HepG2 (cell line): ENCODE measurements around the gene MLN. TPM values are rescaled to one million over a fixed set of nuclear protein-coding genes. Genes with fewer than 3 reads are reported as not detected.

Experiments used
- ATAC-seq: fragments of 200-7000 bp; cut with Tn5 transposase; 3 replicates; pipeline ENCODE4 v1.9.1; 2020; ENCODE audit warnings: mild to moderate bottlenecking, moderate library complexity
- BruUV-seq: library from RNA; stranded (reverse); fragments of 400-500 nt; replicated peaks from 2 replicates; lab custom pipeline; 2021; lab: Mats Ljungman, UMichigan
- CTCF ChIA-PET: fragments of 300-600 bp; formaldehyde crosslinking; extraction: SDS; loops from one replicate; lab custom pipeline; 2021; ENCODE audit warnings: low total read pairs, inconsistent platforms, low intra/inter-chr PET ratio; lab: Yijun Ruan, JAX
- POLR2A ChIA-PET: fragments of 350-600 bp; sonication (Branson Sonifier 250); formaldehyde crosslinking; loops from one replicate; lab custom pipeline; 2020; ENCODE audit warnings: antibody characterized with exemption, inconsistent platforms; lab: Yijun Ruan, JAX
- DNase-seq: peaks from one replicate; pipeline ENCODE4 v3.0.0-alpha.2; 2015; ENCODE audit warnings: low spot score
- FAIRE-seq: peaks from 3 replicates; lab custom pipeline; 2011; peaks lifted over from hg19 to GRCh38; lab: Jason Lieb, UNC
- H2AFZ ChIP-seq: one replicate; pipeline ENCODE4 v1.6.1; 2011; ENCODE audit warnings: low read length, inconsistent platforms
- H3K27ac ChIP-seq: fragments of 300-600 bp; 3 replicates; pipeline ENCODE4 v1.8.0; 2011; ENCODE audit warnings: mixed run types, mild to moderate bottlenecking, mixed read lengths, low read length, inconsistent platforms; ENCODE audit not compliant: insufficient read depth; ENCODE audit errors: extremely low read length
- H3K27me3 ChIP-seq, 2 experiments: fragments of 200-600 bp in 1 of 2; 2 replicates in 1 of 2; 3 replicates in 1 of 2; pipeline versions ENCODE4 v1.6.0 to v1.8.0; 2011; ENCODE audit warnings: low read length in 2 of 2, mild to moderate bottlenecking in 2 of 2, moderate library complexity in 2 of 2, inconsistent platforms in 1 of 2; ENCODE audit not compliant: insufficient read depth in 2 of 2, control insufficient read depth in 1 of 2
- H3K36me3 ChIP-seq, 2 experiments: fragments of 200-600 bp in 1 of 2; replicated peaks in 1 of 2; 2 replicates in 1 of 2; 3 replicates in 1 of 2; pipeline versions ENCODE4 v1.5.1 to v1.8.0; 2011; ENCODE audit warnings: low read length in 2 of 2, inconsistent platforms in 1 of 2; ENCODE audit not compliant: insufficient read depth in 2 of 2, control insufficient read depth in 1 of 2
- H3K4me1 ChIP-seq: 2 replicates; pipeline ENCODE4 v1.5.1; 2012; ENCODE audit warnings: low read length, inconsistent platforms; ENCODE audit not compliant: insufficient read depth
- H3K4me2 ChIP-seq: 2 replicates; pipeline ENCODE4 v1.6.0; 2011; ENCODE audit warnings: low read depth, low read length, inconsistent platforms
- H3K4me3 ChIP-seq, 3 experiments: fragments of 200-600 bp in 1 of 3; sonication (generic), shearing (Covaris generic) in 1 of 3; replicated peaks in 1 of 3; 2 replicates each; pipeline ENCODE4 v1.5.1; 2011 to 2016; ENCODE audit warnings: low read length in 3 of 3, inconsistent platforms in 2 of 3, low read depth in 2 of 3, mild to moderate bottlenecking in 2 of 3, control low read depth in 1 of 3, mixed read lengths in 1 of 3; ENCODE audit not compliant: insufficient read depth in 1 of 3
- H3K79me2 ChIP-seq: one replicate; pipeline ENCODE4 v1.6.1; 2011; ENCODE audit warnings: low read length, inconsistent platforms; ENCODE audit not compliant: insufficient read depth
- H3K9ac ChIP-seq: 2 replicates; pipeline ENCODE4 v1.6.0; 2011; ENCODE audit warnings: mild to moderate bottlenecking, low read depth, low read length, inconsistent platforms; ENCODE audit not compliant: insufficient read depth
- H3K9me3 ChIP-seq: 2 replicates; pipeline ENCODE4 v1.5.1; 2012; ENCODE audit warnings: mild to moderate bottlenecking, low read length
- H4K20me1 ChIP-seq: 2 replicates; pipeline ENCODE4 v1.6.0; 2011; ENCODE audit warnings: inconsistent platforms, mild to moderate bottlenecking, low read length, moderate library complexity; ENCODE audit not compliant: insufficient read depth
- ETV5 ChIP-seq: IDR thresholded peaks from 2 replicates; pipeline ENCODE4 v1.6.1; 2018; ENCODE audit warnings: missing biosample characterization, missing genetic modification reagents, inconsistent platforms, borderline replicate concordance
- KDM5A ChIP-seq: fragments of 200-600 bp; sonication (generic); IDR thresholded peaks from 2 replicates; pipeline ENCODE4 v1.7.0; 2018; ENCODE audit warnings: antibody characterized with exemption, mild to moderate bottlenecking, low read length, borderline replicate concordance
- NFKB2 ChIP-seq: sonication (generic); formaldehyde crosslinking; IDR thresholded peaks from 2 replicates; pipeline ENCODE4 v1.4.0; 2020; ENCODE audit warnings: missing genetic modification reagents, borderline replicate concordance
- WGBS: methylation state at CpG from one replicate; pipeline ENCODE4 v1.1.6; 2017; ENCODE audit warnings: low lambda C conversion rate; 5-methylcytosine and 5-hydroxymethylcytosine counted together
- in situ Hi-C: cut with HindIII; loops from 2 replicates; pipeline ENCODE4 v1.10.0; 2017; ENCODE audit warnings: low pct_unique_long_range_greater_than_20kb; ENCODE audit not compliant: extremely low pct_ligation_motif_present
- intact Hi-C: fragments of 100-400 bp; cut with micrococcal nuclease; formaldehyde crosslinking; loops from one replicate; pipeline ENCODE4 v1.10.0; 2022; ENCODE audit not compliant: unreplicated experiment
- polyA plus RNA-seq, 8 experiments: library from polyadenylated mRNA; depleted of rRNA in 3 of 8; stranded (reverse) in 7 of 8; unstranded in 1 of 8; fragments of >200 nt; fragmentation: Illumina TruSeq in 4 of 8; extraction: Trizol in 4 of 8; gene quantifications; 2 replicates each; pipeline versions ENCODE4 v1.2.1 to v1.2.3, GENCODE V29; 2011 to 2016; ENCODE audit warnings: low read depth in 4 of 8, missing spikeins in 1 of 8, mixed read lengths in 1 of 8; ENCODE audit not compliant: insufficient read depth in 1 of 8
- total RNA-seq, 5 experiments: library from RNA; depleted of rRNA; stranded (reverse); fragments of >200 nt; fragmentation: Illumina TruSeq; extraction: Trizol; gene quantifications; 2 replicates each; pipeline ENCODE4 v1.2.3, GENCODE V29; 2016; ENCODE audit warnings: low read depth in 1 of 5
- TF ChIP-seq, protein P1 (sequence below), 2 experiments: fragments of 450-650 bp in 1 of 2; sonication (generic) in 1 of 2; formaldehyde crosslinking in 1 of 2; IDR thresholded peaks; 2 replicates each; pipeline versions ENCODE4 v1.6.1 to v1.8.0; 2016 to 2022; ENCODE audit warnings: antibody characterized with exemption in 1 of 2, mild to moderate bottlenecking in 1 of 2, missing genetic modification reagents in 1 of 2
- TF ChIP-seq, protein P2 (sequence below): sonication (generic); formaldehyde crosslinking; IDR thresholded peaks from 2 replicates; pipeline ENCODE4 v1.8.0; 2022; ENCODE audit warnings: missing genetic modification reagents, mild to moderate bottlenecking, moderate library complexity, borderline replicate concordance
- TF ChIP-seq, protein P3 (sequence below): sonication (generic); formaldehyde crosslinking; IDR thresholded peaks from 2 replicates; pipeline ENCODE4 v1.4.0; 2020; ENCODE audit warnings: missing genetic modification reagents
- TF ChIP-seq, protein P4 (sequence below): sonication (generic); formaldehyde crosslinking; IDR thresholded peaks from 2 replicates; pipeline ENCODE4 v1.4.0; 2020; ENCODE audit warnings: missing genetic modification reagents, borderline replicate concordance

Gene MLN
- total and polyA plus RNA-seq, 2 of the 13 experiments (the other 11 are each of a cell fraction or from before 2014, with no cell fraction given), result not detected

DNA sequence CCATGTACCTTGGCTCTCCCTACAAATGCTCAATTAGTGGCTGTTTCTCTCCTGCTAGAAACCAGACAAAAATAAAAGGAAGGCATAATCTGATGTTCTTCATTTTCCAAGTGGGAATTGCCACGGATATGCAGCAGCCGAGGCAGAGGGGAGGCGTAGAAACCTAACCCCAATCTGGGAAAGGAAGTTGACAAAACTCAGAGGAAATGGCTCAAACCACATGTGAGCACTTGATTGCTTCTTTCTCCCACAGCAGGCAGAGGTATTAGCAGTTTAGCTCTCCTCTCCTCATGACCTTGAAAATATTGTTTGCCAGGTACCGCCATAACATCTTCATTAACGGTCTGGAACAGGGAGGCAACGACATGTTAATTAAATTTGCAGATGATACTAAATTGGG lies 3.8 kb upstream of the MLN start:
- DNase-seq (no peak), ATAC-seq (no peak), FAIRE-seq (no peak)
- BruUV-seq, result no TSS peak
- CTCF ChIA-PET, result no interaction called here
- Histone ChIP-seq H2AFZ (no peak overlapping the region), H3K4me3 (no peak overlapping the region), H3K9me3 (no peaks in the 10 kb centered on the region), H4K20me1 (no peaks in the 10 kb centered on the region; the same call in 1 of the 2 replicates), H3K27me3 (peaks cover 8 to 71% of the 10 kb centered on the region in 2 experiments; a peak in 4 of 5 replicates), H3K27ac (no peak overlapping the region), H3K36me3 (no peaks in the 10 kb centered on the region), H3K4me1 (no peaks in the 10 kb centered on the region), H3K4me2 (no peak overlapping the region), H3K9ac (no peak overlapping the region), H3K79me2 (no peaks in the 10 kb centered on the region)
- WGBS, result 7% methylated on average over 6 of the region's 6 CpGs
- intact Hi-C loops, result no loop called here
- in situ Hi-C loops, result no loop called here
- POLR2A ChIA-PET, result no interaction called here
- TF ChIP-seq, protein P1, sequence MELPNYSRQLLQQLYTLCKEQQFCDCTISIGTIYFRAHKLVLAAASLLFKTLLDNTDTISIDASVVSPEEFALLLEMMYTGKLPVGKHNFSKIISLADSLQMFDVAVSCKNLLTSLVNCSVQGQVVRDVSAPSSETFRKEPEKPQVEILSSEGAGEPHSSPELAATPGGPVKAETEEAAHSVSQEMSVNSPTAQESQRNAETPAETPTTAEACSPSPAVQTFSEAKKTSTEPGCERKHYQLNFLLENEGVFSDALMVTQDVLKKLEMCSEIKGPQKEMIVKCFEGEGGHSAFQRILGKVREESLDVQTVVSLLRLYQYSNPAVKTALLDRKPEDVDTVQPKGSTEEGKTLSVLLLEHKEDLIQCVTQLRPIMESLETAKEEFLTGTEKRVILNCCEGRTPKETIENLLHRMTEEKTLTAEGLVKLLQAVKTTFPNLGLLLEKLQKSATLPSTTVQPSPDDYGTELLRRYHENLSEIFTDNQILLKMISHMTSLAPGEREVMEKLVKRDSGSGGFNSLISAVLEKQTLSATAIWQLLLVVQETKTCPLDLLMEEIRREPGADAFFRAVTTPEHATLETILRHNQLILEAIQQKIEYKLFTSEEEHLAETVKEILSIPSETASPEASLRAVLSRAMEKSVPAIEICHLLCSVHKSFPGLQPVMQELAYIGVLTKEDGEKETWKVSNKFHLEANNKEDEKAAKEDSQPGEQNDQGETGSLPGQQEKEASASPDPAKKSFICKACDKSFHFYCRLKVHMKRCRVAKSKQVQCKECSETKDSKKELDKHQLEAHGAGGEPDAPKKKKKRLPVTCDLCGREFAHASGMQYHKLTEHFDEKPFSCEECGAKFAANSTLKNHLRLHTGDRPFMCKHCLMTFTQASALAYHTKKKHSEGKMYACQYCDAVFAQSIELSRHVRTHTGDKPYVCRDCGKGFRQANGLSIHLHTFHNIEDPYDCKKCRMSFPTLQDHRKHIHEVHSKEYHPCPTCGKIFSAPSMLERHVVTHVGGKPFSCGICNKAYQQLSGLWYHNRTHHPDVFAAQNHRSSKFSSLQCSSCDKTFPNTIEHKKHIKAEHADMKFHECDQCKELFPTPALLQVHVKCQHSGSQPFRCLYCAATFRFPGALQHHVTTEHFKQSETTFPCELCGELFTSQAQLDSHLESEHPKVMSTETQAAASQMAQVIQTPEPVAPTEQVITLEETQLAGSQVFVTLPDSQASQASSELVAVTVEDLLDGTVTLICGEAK (IDR thresholded peaks at IDR 0.05), result no peak
- TF ChIP-seq, protein P1 (CRISPR knock-in tag; IDR thresholded peaks at IDR 0.05), result no peak
- TF ChIP-seq, protein P2, sequence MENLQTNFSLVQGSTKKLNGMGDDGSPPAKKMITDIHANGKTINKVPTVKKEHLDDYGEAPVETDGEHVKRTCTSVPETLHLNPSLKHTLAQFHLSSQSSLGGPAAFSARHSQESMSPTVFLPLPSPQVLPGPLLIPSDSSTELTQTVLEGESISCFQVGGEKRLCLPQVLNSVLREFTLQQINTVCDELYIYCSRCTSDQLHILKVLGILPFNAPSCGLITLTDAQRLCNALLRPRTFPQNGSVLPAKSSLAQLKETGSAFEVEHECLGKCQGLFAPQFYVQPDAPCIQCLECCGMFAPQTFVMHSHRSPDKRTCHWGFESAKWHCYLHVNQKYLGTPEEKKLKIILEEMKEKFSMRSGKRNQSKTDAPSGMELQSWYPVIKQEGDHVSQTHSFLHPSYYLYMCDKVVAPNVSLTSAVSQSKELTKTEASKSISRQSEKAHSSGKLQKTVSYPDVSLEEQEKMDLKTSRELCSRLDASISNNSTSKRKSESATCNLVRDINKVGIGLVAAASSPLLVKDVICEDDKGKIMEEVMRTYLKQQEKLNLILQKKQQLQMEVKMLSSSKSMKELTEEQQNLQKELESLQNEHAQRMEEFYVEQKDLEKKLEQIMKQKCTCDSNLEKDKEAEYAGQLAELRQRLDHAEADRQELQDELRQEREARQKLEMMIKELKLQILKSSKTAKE (CRISPR knock-in tag), result no peak
- TF ChIP-seq NFKB2 (CRISPR knock-in tag) (no peak), ETV5 (no peak), KDM5A (no peak)
- TF ChIP-seq, protein P3, sequence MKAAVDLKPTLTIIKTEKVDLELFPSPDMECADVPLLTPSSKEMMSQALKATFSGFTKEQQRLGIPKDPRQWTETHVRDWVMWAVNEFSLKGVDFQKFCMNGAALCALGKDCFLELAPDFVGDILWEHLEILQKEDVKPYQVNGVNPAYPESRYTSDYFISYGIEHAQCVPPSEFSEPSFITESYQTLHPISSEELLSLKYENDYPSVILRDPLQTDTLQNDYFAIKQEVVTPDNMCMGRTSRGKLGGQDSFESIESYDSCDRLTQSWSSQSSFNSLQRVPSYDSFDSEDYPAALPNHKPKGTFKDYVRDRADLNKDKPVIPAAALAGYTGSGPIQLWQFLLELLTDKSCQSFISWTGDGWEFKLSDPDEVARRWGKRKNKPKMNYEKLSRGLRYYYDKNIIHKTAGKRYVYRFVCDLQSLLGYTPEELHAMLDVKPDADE (CRISPR knock-in tag), result no peak
- TF ChIP-seq, protein P4, sequence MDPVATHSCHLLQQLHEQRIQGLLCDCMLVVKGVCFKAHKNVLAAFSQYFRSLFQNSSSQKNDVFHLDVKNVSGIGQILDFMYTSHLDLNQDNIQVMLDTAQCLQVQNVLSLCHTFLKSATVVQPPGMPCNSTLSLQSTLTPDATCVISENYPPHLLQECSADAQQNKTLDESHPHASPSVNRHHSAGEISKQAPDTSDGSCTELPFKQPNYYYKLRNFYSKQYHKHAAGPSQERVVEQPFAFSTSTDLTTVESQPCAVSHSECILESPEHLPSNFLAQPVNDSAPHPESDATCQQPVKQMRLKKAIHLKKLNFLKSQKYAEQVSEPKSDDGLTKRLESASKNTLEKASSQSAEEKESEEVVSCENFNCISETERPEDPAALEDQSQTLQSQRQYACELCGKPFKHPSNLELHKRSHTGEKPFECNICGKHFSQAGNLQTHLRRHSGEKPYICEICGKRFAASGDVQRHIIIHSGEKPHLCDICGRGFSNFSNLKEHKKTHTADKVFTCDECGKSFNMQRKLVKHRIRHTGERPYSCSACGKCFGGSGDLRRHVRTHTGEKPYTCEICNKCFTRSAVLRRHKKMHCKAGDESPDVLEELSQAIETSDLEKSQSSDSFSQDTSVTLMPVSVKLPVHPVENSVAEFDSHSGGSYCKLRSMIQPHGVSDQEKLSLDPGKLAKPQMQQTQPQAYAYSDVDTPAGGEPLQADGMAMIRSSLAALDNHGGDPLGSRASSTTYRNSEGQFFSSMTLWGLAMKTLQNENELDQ (CRISPR knock-in tag), result no peak
